ENCODE data around the gene ZACN.

Gene ZACN

DNA sequence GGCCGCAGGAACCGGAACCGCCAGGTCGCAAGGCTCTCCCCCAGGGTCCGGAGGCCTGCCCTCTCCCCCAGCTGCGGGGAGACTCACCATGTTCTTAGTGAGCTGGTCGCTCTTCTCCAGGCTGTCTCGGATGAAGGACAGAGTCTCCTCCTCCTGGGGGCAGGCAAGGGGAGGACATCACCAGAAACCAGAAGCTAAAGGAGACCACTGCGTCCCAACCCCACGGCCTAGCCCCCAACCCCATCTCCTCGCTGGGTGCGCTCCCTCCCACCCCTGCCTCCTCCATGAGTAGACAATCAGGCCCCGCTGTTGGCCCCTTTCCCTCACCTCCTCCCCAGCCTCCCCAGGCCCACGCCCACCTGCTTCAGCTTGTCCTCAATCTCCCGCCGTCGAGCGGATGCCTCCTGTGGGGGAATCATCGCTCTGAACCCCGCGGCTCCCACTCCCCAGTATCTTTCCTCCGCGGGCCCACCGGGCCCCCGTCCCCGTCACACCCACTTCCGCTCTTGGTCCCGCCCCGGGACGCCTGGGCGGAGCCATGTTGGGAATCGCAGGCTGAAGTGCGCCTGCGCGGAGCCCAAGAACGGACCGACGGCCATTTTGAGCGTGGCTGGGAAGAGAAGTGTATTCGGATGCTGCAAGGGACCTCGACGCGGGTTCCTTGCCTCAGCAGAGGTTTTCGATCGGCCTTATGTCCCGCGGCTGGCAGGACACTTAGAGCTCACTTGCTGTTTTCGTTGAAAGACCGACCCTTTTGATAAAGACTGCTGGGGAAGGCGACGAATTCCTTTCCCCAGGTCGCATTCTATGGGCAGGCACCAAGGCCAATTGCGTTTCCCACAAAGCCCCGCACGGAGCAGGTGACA, 24.5 kb downstream of the ZACN start, which contains the start of gene EXOC7:
TSS of gene EXOC7 (minus strand) at position 514 of the 866 bp plus-strand sequence. CDS start at position 419, 95 bp downstream.
- Mint-ChIP-seq H3K4me3 (peak within 1 kb of the TSS; percentile 91), H3K9me3 (no peaks in the 10 kb centered on the region), H3K27me3 (no peaks in the 10 kb centered on the region), H3K36me3 (peaks cover 25% of the 10 kb centered on the region), H3K4me1 (peaks cover 20% of the 10 kb centered on the region), H3K27ac (peak within 1 kb of the TSS; percentile 91)
- peak; percentile 96 for ATAC-seq

DNA sequence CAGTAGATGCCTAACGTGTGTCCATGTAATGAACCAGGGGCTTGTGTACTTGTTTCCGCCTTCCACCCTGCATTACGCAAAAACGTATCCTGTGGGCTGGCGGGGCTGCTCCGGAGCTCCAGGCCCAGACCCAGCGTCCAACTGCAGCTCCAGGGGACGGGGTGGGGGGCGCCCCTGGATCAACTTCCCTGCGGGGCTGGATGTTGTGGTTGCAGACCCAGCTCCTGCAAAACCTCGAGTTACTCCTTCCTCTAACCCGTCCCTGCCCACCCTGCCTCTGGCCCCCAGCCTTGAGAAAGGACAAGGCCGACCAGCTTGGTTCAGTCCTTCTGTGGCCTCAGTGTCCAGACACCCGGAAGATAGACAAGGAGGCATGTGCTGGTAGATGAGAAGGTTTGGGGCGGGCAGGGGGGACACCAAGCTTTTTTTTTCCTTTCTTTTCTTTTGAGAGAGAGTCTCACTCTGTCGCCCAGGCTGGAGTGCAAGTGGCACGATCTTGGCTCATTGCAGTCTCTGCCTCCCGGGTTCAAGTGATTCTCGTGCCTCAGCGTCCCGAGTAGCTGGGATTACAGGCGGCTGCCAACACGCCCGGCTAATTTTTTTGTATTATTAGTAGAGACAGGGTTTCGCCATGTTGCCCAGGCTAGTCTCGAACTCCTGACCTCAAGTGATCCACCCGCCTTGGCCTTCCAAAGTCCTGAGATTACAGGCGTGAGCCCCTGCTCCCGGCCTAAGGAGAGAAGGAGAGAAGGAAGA, 25.3 kb downstream of the ZACN start:
- Mint-ChIP-seq H3K27me3 (no peaks in the 10 kb centered on the region), H3K4me3 (peak overlapping the region; percentile 91), H3K27ac (peak overlapping the region; percentile 91), H3K36me3 (peaks cover 19% of the 10 kb centered on the region), H3K4me1 (peaks cover 20% of the 10 kb centered on the region), H3K9me3 (no peaks in the 10 kb centered on the region)
- ATAC-seq, result no peak

DNA sequence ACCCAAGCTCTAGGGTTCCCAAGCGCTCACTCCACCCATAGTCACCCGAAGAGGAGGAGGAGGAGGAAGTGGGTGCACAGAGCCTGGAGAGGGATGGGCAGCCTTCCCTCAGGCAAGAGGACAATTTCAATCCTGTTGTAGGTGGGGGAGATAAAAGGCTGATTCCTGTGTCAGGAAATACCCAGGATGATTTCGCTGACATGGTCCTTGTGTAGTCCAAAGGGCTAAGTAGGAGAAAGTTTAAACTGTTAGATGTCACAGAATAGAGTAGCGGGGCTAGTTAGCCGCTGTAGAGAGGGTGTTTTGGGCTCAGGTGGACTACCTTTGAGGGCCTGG, 25.9 kb downstream of the ZACN start:
- no peak for ATAC-seq
- Mint-ChIP-seq H3K9me3 (no peaks in the 10 kb centered on the region), H3K4me3 (peak overlapping the region; percentile 62), H3K36me3 (peaks cover 14% of the 10 kb centered on the region), H3K27me3 (no peaks in the 10 kb centered on the region), H3K27ac (peak overlapping the region; percentile 91), H3K4me1 (peaks cover 18% of the 10 kb centered on the region)

DNA sequence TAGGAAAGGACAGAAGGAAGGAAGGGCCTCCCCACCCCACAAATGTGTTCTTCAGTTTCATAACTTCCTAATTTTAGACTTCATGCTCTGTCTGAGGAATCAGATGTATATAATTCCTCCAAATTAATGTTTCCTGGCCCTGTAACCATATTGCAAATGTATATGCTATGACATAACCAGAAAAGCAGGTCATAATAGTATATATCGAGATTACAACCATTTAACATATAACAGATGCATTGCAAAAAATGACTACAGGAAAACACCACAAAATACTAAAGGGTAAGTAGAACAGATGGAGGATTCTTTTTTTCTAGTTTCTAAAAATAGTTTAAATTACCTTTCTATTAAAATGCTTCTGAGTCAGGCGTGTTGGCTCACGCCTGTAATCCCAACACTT, 27.7 kb downstream of the ZACN start:
- no peaks in the 10 kb centered on the region for H3K9me3 Mint-ChIP-seq
- H3K36me3 Mint-ChIP-seq, result peaks cover 1% of the 10 kb centered on the region
- H3K27ac Mint-ChIP-seq, result no peak overlapping the region
- H3K4me3 Mint-ChIP-seq, result no peak overlapping the region
- peaks cover 7% of the 10 kb centered on the region for H3K4me1 Mint-ChIP-seq
- H3K27me3 Mint-ChIP-seq, result no peaks in the 10 kb centered on the region
- no peak for ATAC-seq

GRCh38 chr17:76107509-76107908, 28.5 kb downstream of the ZACN start:
- H3K9me3 Mint-ChIP-seq, result no peaks in the 10 kb centered on the region
- H3K4me1 Mint-ChIP-seq, result peaks cover 6% of the 10 kb centered on the region
- H3K27me3 Mint-ChIP-seq, result no peaks in the 10 kb centered on the region
- no peak for ATAC-seq
- no peaks in the 10 kb centered on the region for H3K36me3 Mint-ChIP-seq
- no peak overlapping the region for H3K4me3 Mint-ChIP-seq
- no peak overlapping the region for H3K27ac Mint-ChIP-seq

GRCh38 chr17:76111956-76112355, 33.0 kb downstream of the ZACN start:
- Mint-ChIP-seq H3K9me3 (peaks cover 6% of the 10 kb centered on the region), H3K36me3 (no peaks in the 10 kb centered on the region), H3K4me3 (no peak overlapping the region), H3K4me1 (no peaks in the 10 kb centered on the region), H3K27ac (no peak overlapping the region), H3K27me3 (no peaks in the 10 kb centered on the region)
- ATAC-seq, result no peak

DNA sequence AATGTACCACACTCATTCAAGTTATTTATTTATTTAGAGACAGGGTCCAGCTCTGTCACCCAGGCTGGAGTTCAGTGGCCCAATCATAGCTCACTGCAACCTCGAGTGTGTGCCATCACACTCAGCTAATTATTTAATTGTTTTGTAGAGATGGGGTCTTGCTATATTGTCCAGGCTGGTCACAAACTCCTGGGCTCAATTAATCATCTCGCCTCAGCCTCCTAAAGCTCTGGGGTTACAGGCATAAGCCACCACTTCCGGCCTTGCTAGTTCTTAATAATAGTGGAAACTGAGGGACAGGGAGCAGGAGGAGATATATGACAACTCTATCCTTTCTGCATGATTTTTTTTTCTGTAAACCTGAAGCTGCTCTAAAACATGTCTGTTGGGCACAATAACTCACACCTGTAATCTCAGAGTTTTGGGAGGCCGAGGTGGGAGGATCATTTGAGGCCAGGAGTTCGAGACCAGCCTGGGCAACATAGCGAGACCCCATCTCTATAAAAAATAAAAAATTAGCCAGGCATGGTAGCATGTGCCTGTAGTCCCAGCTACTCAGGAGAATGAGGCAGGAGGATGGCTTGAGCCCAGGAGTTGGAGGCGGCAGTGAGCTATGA, 36.3 kb downstream of the ZACN start:
- no peak overlapping the region for H3K4me3 Mint-ChIP-seq
- H3K9me3 Mint-ChIP-seq, result peaks cover 6% of the 10 kb centered on the region
- no peak for ATAC-seq
- no peaks in the 10 kb centered on the region for H3K4me1 Mint-ChIP-seq
- H3K27ac Mint-ChIP-seq, result no peak overlapping the region
- no peaks in the 10 kb centered on the region for H3K36me3 Mint-ChIP-seq
- no peaks in the 10 kb centered on the region for H3K27me3 Mint-ChIP-seq

GRCh38 chr17:76119409-76120371, 40.7 kb downstream of the ZACN start:
- Mint-ChIP-seq H3K4me1 (peaks cover 30% of the 10 kb centered on the region), H3K36me3 (no peaks in the 10 kb centered on the region), H3K9me3 (no peaks in the 10 kb centered on the region), H3K4me3 (no peak overlapping the region), H3K27me3 (no peaks in the 10 kb centered on the region), H3K27ac (no peak overlapping the region)
- ATAC-seq, result no peak

- ATAC-seq, result no peak
- Mint-ChIP-seq H3K27ac (peak overlapping the region; percentile 80), H3K4me3 (no peak overlapping the region), H3K9me3 (no peaks in the 10 kb centered on the region), H3K27me3 (no peaks in the 10 kb centered on the region), H3K4me1 (peaks cover 30% of the 10 kb centered on the region), H3K36me3 (no peaks in the 10 kb centered on the region)
Measured at GRCh38 chr17:76120658-76121008, 41.7 kb downstream of the ZACN start.

GRCh38 chr17:76121932-76122430, 43.0 kb downstream of the ZACN start:
- Mint-ChIP-seq H3K36me3 (no peaks in the 10 kb centered on the region), H3K4me1 (peaks cover 38% of the 10 kb centered on the region), H3K27ac (peak overlapping the region; percentile 80), H3K27me3 (no peaks in the 10 kb centered on the region), H3K9me3 (no peaks in the 10 kb centered on the region), H3K4me3 (peak overlapping the region; percentile 64)
- peak; percentile 56 for ATAC-seq

DNA sequence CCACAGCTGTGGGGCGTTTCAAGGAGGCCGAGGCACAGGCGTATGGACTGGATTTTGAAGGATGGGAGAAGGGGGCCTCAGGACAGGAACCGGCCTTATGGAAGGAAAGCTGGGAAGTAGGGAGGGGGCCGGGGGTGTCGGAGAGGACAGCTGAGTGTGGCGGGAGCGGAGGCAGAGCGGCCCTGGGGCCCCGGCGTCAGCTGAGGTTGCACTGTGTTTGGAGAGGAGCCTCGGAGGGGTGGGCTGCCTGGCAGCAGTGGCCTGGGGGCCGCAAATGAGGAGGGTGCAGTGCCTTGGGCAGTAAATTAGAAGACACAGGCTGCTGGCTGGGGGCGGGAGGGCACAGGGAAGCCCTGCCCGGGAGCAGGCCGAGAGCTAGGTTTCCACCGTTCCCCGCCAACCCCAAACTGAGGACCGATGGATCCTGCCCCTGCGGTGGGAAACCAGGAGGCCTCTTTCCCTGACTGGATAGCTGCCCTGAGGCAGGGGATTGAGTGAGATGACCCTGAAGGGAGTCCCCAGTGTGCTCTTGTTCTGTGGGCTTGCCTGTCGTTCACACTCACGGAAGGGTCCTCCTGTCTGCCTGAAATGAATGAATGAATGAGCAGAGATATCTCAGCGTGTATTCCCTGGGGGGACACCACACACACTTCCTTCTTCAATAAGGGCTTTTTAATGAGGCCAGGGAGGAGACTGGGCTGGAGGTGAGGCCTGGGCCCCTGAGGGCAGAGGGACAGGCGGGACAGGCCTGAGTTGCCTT, 43.6 kb downstream of the ZACN start:
- ATAC-seq, result no peak
- Mint-ChIP-seq H3K36me3 (no peaks in the 10 kb centered on the region), H3K4me3 (peak overlapping the region; percentile 51), H3K27ac (peak overlapping the region; percentile 80), H3K27me3 (no peaks in the 10 kb centered on the region), H3K9me3 (no peaks in the 10 kb centered on the region), H3K4me1 (peaks cover 43% of the 10 kb centered on the region)

GRCh38 chr17:76123191-76123499, 44.2 kb downstream of the ZACN start:
- Mint-ChIP-seq H3K4me3 (peak overlapping the region; percentile 0), H3K27me3 (no peaks in the 10 kb centered on the region)

DNA sequence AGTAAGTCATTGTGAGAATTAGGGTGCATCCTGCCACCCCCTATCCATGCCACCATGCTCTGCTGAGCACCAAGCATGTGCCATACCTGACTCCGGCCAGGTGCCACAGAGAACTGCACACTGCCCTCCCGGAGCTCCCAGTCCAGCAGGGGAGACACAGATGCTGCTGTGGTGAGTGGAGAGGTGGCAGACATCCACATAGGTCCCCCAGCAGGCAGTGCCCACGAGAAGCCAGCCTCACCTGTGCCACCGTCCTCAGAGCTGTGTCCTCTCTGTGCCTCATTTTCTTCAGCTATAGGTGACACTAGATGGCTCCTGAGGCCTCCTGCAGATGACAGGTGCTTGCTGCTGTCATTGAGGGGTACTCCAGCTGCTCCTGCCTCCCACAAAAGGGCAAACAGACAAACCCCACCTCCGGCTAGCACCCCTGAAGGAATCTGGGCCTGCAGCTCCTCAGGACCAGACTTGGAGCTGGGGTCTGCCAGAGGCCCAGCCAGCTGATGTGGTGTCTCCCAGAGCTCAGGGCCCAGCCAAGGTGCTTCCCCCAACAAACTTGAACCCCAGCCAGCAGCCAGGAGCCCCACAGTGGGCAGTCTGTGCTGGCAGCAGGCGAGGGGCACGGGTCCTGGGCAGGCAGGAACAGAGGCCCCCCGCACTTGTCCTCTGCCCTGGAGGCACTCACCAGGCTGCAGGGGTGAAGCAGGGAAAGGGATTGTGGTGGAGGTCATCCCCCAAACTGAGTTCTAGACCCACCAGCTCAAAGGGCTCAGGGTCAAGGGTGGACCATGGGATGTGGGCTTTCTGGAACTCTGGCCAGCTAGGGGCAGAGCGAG, 45.0 kb downstream of the ZACN start:
- Mint-ChIP-seq H3K27me3 (no peaks in the 10 kb centered on the region), H3K27ac (peak overlapping the region; percentile 80), H3K36me3 (no peaks in the 10 kb centered on the region), H3K4me3 (no peak overlapping the region), H3K4me1 (peaks cover 43% of the 10 kb centered on the region), H3K9me3 (no peaks in the 10 kb centered on the region)
- ATAC-seq, result no peak

More at GRCh38 chr17:76123191-76123499, 44.2 kb downstream of the ZACN start:
- Mint-ChIP-seq H3K4me1 (peaks cover 43% of the 10 kb centered on the region), H3K36me3 (no peaks in the 10 kb centered on the region), H3K27ac (peak overlapping the region; percentile 80), H3K9me3 (no peaks in the 10 kb centered on the region)
- no peak for ATAC-seq

Data from stimulated activated memory B cell treated with anti-CD40 and anti-IgM and Interleukin-4, amounts not matched to agents 10 μg/mL and 1 μg/mL and 100 μg/mL, for 72 hours (primary cell).